ENCODE measurements around the gene ZDHHC5.
"Not testable (repeated sequence)": the region's sequence is repeated elsewhere in the genome, so short reads cannot be mapped to it uniquely, and the experiment has no call there.

The ZDHHC5 gene

DNA sequence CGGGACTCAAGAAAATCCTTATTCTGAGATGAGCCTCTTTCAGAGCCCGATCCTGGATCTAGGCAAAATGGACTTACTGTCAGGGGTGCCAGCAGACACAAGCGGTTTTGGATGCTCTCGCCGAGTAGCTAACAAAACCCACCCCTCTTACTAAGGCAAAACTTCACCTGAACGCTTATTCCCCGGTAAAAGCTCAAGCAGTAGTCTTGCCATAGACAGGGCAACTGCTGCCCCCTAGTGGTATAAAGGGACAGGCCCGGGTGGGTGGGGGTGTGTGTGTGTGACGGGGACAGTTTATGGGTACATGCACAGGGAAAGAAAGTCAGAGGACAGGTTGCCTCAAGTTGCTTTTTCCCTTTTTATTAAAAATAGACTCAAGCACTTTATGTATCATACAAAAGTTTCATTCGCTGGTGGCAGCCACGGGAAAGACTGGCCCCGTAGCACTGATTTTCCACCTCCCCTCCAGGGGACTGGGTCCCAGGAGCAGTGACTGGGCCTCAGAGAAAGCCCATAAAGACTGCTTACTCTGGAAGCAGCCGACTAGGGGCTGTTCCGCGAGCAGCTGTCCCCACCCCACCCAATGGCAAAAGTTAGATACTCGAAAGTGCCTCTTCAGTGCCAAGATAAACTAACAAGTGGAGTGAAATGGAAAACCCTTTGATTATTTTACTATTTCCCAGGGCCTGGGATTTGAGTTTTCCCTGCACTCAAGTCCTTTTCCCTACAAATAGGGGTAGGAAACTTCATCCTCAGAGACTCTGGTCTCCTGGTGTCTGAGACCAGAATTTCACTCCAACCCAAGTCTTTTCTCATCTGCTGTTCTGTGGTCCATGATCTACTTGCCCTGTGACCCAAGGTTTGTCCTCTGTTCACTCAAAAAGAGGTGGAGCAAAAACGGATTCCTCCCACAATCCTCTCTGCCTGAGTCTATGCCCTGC is 22.9 kb upstream of the ZDHHC5 start:
- FAIRE-seq (peak; percentile 44), DNase-seq (ENCODE audit: low spot score) (peak; percentile 73)

DNA sequence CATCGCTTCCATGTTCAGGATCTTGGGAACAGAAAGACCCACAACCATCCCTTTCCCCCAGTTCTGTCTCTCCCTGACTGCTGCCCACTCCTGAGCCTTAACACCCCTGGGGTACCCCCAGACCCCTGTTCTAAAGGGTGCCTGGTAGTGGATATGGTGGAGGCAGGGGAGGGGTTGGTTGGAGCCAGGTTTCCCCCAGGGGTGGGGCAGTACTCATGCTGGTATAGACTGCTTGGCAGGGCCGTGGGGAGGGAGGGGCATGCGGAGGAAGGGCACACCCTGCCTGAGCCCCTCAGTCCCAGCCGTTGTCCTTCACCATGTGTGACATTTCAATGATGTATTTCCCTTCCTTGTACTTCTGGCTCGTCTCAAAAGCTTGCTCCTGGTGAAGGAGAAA is 22.2 kb upstream of the ZDHHC5 start:
- FAIRE-seq (no peak), DNase-seq (ENCODE audit: low spot score) (no peak)

DNA sequence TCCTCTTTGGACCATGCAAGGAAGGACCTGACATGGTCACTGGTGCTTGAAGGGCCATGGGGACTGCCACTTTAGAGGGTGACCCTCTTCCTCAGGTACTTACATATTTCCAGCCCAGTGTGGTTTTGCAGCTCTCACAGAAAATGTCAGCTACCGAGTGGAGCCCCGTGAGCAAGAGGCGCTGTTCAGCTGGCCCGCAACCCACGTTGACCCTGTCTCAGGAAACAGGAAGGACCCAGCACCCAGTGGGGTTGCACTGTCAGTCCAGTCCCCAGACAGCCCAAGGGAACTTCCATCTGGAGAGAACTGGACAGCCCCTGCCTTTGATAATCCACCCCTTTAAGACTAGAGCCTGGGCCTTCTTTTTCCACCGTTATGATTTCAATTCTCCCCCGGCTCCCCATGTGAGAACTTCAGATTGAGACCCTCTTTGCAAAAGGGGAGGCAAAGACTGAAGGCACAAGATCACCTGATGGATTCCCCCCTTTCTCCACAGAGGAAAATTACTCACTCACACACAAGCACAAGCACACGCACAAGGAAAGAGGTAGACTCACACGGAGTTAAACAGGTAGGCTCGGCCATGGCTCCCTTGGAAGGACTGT is 21.6 kb upstream of the ZDHHC5 start:
- FAIRE-seq (no peak), DNase-seq (ENCODE audit: low spot score) (no peak)

DNA sequence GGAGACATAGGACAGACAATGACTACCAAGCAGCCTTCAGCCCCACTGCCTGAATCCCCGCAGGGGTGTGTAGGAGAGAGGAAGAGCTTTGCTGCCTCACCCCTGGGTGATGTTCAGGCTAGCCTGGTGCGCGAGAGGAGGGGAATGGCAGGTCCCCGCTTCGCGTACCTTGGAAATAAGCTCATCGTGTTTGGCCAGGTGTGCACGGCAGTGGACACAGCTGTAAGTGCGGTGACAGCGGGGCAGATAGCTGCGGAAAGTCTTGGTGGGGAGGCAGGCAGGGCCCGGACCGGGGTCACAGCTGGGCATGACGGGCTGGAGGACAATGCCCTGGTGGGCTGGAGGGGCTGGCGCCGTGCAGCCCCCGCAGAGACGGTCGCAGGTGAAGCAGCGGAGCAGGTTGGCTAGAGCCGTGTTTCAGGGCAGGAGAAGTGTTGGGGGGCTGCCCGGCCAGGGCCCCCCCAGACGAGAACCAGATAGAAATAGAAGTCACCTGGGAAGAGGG is 21.1 kb upstream of the ZDHHC5 start:
- DNase-seq (ENCODE audit: low spot score): no peak
- FAIRE-seq: no peak

DNA sequence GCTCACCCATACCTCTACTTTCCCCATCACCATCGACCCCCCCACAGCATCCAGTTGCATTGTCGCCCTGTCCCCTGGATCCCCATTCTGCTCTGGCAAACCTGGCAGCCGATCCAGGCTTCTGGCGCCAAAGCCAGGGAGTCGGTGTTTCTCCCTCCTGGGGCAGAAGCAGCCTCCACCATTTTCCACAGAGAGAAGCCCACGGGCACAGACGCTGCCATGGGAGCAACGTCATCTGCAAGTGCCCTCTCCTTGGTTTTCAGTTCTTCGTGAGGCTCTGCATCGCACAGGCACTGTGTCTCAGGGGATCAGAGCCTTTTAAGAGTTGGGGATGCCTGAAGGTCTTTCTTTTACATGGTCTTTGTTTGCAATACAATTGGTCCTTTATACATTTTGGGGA is 20.5 kb upstream of the ZDHHC5 start:
- DNase-seq (ENCODE audit: low spot score) (no peak), FAIRE-seq (no peak)

DNA sequence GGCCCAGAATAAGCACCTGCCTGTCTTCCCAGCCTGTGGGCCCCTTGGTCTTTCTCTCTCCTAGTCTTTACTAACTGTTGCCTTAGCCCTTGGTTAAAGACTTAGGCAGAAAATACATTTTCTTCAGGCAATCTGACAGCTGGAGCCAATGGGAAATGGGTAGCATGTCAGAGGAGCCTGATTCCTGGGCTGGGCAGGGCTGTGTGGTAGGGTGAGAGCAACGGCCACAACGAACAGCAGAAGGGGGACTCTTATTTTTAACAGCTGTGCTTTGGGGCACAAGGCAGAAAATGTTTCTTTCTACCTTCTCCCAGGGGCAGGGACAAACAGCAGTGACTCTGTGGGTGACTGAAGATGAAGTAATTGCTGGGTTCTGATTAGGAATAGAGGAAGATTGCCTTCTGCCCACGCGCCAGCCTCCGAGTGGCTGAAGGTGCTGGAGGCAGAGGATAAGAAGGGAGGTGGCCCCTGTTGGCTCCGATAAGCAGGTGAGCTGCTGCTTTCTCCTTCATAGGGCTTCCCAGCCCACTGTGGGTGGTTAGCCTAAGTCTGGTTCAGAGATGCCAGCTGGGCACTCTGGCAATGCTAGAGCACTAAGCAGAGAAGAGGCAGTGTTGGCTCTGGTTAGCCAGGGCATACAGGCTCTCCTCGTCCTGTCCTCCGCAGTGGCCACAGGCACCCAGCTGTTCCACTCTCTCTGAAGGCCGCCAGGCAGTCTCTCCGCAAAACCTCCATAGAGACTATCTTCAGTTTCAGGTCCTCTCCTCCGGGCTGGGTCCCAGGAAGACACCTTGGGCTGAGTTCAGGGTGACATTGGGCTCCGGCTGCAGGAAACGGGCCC is 19.7 kb upstream of the ZDHHC5 start:
- no peak for DNase-seq (ENCODE audit: low spot score)
- FAIRE-seq: no peak

DNA sequence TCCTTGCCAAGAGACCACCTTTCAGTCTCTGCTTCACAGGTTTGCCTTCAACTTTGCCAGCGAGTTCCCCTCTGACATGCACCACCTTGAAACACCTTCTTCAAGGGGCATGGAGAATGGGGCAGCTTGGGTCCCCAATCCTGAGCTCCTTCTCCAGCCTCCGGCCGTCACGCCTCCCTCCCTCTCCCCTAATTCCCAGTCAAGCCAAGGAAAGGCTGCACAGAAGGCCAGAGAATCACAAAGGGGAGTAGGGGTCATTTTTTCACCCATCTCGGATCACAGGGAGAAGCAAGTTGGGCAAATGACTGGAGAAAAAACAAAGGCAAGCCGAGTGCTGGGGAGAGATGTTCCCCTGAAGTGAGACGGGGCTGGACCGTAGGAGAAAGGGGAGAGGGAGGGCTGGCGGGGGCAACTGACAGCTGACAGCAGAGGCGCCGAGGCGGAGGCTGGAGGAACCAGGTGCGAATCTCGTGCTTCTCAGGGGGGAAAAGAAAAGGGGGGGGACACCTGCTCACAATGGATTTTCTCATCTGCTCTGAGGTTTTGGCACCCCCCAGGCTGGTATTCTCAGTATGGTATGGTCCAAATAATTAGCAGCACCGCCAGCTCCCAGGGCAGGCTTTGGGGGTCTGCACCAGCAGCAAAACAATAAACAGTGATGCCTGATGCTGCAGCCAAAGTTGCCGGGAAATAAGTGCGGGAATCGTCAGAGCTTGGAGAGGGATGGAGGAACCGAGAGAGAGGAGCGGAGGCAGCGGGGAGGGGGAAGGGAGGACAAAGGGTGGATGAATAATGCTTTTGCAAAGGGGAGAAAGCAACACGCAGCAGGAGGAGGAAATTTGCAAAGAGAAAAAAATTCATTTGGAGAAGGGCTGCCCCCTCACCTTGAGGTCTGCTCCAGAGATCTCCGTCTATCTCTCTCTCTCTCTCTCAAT is 18.8 kb upstream of the ZDHHC5 start:
- DNase-seq (ENCODE audit: low spot score) (no peak), FAIRE-seq (no peak)

DNA sequence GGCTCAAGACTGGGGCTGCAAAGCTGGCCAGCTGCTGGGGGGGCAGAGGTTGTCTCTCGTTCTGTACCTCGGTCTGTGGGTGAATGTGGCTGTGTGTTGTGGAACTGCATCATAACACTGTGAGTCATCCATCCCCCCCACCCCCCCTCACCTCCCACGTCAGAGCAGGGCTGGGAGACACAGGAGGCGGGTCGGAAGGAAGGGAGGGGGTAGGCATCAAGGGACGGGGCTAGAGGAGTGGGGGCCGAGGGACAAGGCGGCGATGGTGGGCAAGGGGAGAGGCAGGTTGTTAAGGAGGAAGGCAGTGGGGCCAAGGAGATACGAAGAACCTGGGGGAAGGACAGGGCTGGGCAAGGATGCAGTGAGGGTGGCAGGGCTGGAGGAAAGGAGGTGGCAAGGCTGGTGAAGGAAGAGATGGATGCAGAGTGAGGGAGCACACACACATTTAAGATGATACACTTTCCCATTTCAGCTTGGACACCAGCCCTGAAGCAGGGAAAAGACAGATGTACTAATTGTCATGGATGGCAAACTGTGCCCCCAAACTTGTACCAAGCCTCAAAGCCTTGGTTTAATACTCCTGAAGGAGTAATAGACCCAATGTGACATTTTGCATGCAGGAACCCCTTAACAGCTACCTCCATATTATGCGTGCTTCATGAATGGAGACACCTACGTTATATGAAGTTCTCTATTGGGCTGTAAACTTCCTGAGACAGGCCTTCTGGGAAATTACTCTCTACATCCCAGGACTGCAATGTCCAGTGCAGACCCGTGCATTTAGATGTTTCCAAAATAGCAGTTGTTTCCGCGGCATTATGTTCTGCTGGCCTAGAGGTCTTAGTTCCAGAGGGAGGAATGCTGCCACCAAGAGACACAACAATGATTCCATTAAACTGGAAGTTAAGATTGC is 17.8 kb upstream of the ZDHHC5 start, which contains the start of gene YPEL4:
Gene YPEL4, minus strand, starts transcription at position 87 of the 913 bp plus-strand sequence. CDS start 2,805 bp downstream, outside the sequence.
- peak; percentile 87 for DNase-seq (ENCODE audit: low spot score)

DNA sequence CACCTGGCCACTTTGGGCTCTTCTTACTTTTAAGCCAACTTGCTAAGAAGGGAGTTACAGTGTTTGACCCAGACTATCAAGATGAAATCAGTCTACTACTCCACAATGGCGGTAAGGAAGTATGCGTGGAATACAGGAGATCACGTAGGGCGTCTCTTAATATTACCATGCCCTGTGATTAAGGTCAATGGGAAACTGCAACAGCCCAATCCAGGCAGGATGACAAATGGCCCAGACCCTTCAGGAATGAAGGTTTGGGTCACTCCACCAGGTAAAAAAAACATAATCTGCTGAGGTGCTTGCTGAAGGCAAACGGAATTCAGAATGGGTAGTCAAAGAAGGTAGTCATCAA is 17.2 kb upstream of the ZDHHC5 start:
- FAIRE-seq (no peak), DNase-seq (ENCODE audit: low spot score) (no peak)

More for the DNA sequence above, 17.8 kb upstream of the ZDHHC5 start, which contains the start of gene YPEL4:
- FAIRE-seq: peak; percentile 81

DNA sequence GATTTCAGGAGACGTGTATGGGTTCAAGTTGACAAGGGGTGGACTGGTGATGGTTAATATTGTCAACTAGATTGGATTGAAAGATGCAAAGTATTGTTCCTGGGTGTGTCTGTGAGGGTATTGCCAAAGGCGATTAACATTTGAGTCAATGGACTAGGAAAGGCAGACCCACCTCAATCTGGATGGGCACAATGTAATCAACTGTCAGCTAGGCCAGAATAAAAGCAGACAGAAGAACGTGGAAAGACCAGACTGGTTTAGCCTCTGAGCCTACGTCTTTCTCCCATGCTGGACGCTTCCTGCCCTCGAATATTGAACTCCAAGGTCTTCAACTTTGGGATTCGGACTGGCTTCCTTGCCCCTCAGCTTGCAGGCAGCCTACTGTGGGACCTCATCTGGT is 16.5 kb upstream of the ZDHHC5 start:
- FAIRE-seq: no peak
- DNase-seq (ENCODE audit: low spot score): no peak

DNA sequence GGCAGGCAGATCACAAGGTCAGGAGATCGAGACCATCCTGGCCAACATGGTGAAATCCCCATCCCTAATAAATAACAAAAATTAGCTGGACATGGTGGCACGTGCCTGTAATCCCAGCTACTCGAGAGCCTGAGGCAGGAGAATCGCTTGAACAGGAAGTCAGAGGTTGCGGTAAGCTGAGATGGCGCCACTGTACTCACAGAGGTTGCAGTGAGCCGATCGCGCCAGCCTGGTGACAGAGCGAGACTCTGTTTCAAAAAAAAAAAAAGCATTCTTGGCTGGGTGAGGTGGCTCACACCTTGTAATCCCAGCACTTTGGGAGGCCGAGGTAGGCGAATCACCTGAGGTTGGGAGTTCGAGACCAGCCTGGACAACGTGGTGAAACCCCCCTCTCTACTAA is 15.7 kb upstream of the ZDHHC5 start:
- not testable (repeated sequence) for FAIRE-seq; DNase-seq (ENCODE audit: low spot score)

DNA sequence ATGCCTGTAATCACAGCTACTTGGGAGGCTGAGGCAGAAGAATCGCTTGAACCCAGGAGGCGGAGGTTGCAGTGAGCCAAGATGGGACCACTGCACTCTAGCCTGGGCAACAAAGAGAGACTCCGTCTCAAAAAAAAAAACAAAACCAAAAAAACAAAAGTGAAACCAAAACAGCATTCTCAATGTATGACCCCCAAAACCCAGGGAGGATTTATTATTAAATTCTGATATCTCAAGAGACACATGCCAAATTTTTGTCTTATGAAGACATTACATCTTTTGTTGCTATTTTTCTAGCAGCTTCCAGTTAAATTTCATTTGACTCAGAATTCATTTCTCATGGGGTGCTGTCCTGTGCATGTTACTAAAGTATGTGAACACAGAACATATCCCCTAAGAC is 15.3 kb upstream of the ZDHHC5 start:
- no peak for DNase-seq (ENCODE audit: low spot score)
- no peak for FAIRE-seq

DNA sequence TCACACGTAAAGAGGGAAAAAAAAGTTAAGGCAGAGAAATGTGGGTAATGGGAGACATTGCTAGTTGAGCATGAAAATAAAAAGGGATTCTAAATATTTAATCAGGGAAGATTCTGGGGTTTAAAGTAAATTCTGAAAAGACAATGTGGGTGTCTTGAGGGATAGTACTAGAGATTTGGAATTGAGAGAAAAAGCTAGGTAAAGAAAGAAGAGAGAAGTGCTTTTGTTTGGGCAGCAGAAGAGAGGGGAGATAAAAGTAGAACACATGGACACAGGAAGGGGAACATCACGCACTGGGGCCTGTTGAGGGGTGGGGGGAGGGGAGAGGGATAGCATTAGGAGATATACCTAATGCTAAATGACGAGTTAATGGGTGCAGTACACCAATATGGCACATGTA is 14.8 kb upstream of the ZDHHC5 start:
- FAIRE-seq (no peak), DNase-seq (ENCODE audit: low spot score) (no peak)

DNA sequence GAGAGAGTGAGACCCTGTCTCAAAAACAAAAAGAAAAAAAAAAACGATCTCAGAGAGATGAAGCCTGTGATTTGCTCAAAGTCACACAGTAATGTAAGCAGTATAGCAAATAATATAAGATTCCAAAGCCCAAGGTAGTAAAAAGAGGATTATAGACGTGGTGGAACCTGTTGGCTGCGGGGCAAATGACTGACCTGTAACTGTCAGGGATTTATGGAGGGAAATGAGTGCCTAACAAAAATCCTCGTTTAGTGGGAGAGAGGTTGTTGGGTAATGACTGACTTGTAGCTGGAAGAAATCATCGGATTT is 11.1 kb upstream of the ZDHHC5 start:
- no peak for DNase-seq (ENCODE audit: low spot score)
- FAIRE-seq: no peak

DNA sequence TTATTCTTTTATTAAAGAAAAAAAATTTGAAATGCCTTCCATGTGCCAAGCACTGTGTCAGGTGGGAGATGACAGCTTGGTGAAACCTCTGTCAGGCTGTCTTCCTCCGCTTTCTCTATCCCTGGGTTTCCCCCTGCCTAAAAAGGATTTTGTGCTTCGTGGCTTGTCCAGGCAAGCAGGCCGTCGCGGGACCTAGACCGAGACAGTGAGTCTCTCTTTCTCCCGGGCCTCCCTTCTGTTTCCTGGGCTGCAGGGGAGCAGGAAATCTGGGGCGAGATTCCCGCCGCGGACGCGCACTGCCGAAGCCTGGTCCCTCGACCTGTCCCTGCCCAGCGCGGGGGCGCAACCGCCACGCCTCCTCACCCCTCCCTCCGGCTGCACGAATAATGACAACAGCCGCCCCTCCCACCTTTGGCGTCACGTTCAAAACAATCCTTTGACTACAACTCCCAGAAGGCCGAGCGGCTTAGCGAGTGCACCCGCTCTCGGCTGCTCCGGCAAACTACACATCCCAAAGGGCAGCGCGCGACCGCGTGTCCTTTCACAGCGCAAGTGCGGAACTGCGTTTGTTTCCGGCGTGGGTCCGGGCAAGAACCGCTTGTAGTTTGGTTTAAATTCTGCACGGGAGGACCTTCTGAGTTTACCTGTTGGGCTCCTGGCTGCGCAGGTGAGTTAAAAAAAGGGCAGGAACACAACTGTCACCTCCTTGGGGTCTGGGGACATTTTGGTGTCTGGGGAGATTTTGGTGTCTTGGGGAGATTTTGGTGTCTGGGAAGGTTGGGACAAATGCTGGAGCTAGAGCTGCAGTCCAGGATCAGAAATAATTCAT is 10.5 kb upstream of the ZDHHC5 start, which contains the start of gene CLP1:
Gene CLP1, plus strand, starts transcription at position 569 of the 829 bp plus-strand sequence. CDS start 1,715 bp downstream, outside the sequence.
- DNase-seq (ENCODE audit: low spot score) (peak; percentile 94), FAIRE-seq (peak; percentile 93)

DNA sequence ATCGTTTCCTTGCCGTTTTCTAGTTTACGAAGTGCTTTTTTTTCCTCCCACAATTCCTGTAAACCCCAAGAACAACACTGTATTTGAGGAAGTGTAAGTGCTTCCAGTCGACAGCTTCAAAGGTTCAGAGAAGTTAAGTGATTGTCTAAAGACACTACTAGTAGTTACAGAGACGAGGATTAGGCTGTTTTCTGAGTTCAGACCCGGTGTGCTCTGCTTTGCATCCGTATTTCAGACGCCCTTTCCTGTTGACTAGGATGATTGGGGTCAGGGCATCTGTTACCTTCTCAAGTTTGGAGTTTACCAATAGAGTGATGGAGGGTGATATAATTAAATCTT is 9.9 kb upstream of the ZDHHC5 start:
- no peak for FAIRE-seq
- DNase-seq (ENCODE audit: low spot score): no peak

DNA sequence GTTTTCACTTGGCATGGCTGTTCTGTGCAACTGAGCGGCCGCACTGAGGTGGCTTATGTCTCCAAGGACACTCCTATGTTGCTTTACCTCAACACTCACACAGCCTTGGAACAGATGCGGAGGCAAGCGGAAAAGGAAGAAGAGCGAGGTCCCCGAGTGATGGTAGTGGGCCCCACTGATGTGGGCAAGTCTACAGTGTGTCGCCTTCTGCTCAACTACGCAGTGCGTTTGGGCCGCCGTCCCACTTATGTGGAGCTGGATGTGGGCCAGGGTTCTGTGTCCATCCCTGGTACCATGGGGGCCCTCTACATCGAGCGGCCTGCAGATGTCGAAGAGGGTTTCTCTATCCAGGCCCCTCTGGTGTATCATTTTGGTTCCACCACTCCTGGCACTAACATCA is 8.2 kb upstream of the ZDHHC5 start:
- FAIRE-seq: no peak

DNA sequence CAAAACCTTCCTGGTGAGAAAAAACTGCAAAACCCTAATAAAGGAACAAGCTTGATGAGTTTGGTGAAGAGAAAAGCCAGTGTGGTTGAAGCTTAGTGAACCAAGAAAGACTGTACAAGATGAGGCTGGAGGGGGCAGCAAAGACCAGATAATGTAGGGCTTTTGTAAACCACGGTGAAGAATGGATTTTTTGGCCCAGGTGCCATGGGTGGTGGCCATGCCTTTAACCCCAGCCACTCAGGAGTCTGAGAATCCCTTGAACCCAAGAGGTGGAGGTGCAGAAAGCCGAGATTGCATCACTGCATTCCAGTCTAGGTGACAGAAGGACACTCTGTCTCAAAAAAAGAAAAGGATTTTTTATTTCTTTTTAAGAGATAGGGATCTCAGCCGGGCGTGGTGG is 5.0 kb upstream of the ZDHHC5 start:
- no peak for DNase-seq (ENCODE audit: low spot score)
- FAIRE-seq: no peak

More for the DNA sequence above, 8.2 kb upstream of the ZDHHC5 start:
- DNase-seq (ENCODE audit: low spot score): no peak

DNA sequence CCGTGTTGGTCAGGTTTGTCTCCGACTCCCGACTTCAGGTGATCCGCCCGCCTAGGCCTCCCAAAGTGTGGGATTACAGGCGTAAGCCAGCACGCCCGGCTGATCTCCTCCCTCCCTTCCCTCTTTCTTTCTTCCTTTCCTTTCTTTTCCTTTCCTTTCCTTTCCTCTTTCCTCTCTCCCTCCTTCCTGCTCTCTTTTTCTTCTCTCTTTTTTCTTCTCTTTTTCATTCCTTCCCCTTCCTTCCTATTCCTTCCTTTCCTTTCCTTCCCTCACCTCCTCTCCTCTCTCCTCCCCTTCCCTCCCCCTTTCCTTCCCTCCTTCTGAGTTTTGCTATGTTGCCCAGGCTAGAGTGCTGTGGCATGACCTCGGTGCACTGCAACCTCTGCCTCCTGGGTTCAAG is 3.9 kb upstream of the ZDHHC5 start:
- DNase-seq (ENCODE audit: low spot score) (no peak), FAIRE-seq (no peak)
